HEK293 (cell line): Measurements from ENCODE around the gene G3BP1.

Experiments used
- CTCF ChIP-seq: fragments of 450-650 bp; formaldehyde crosslinking; IDR thresholded peaks from 2 replicates; pipeline ENCODE4 v1.5.1; 2016; ENCODE audit warnings: missing biosample characterization, missing genetic modification characterization
- EGR2 ChIP-seq: fragments of 450-650 bp; formaldehyde crosslinking; IDR thresholded peaks from 2 replicates; pipeline ENCODE4 v1.5.1; 2016; ENCODE audit warnings: low read depth, missing biosample characterization, missing genetic modification characterization
- MZF1 ChIP-seq: fragments of 450-650 bp; formaldehyde crosslinking; IDR thresholded peaks from 2 replicates; pipeline ENCODE4 v1.5.1; 2017; ENCODE audit warnings: missing biosample characterization, missing genetic modification characterization, borderline replicate concordance
- TCF7L2 ChIP-seq: IDR thresholded peaks from 2 replicates; pipeline ENCODE4 v1.6.1; 2011; ENCODE audit warnings: low read depth, mild to moderate bottlenecking, inconsistent platforms, low read length, moderate library complexity, borderline replicate concordance
- ZBTB20 ChIP-seq: fragments of 450-650 bp; formaldehyde crosslinking; IDR thresholded peaks from 2 replicates; pipeline ENCODE4 v1.5.1; 2016; ENCODE audit warnings: missing biosample characterization, missing genetic modification characterization
- ZEB2 ChIP-seq: fragments of 450-650 bp; formaldehyde crosslinking; IDR thresholded peaks from 2 replicates; pipeline ENCODE4 v1.5.1; 2016; ENCODE audit warnings: missing biosample characterization, missing genetic modification characterization
- ZNF274 ChIP-seq, 2 experiments: fragments of 200-500 bp in 1 of 2; fragments of 450-650 bp in 1 of 2; sonication (Bioruptor generic) in 1 of 2; formaldehyde crosslinking in 1 of 2; IDR thresholded peaks; 2 replicates each; pipeline versions ENCODE4 v1.5.1 to v1.6.1; 2014 to 2016; ENCODE audit warnings: borderline replicate concordance in 1 of 2, inconsistent platforms in 1 of 2, low read length in 1 of 2, missing biosample characterization in 1 of 2, missing genetic modification characterization in 1 of 2
- ZNF302 ChIP-seq: fragments of 450-650 bp; formaldehyde crosslinking; IDR thresholded peaks from 2 replicates; pipeline ENCODE4 v1.5.1; 2016; ENCODE audit warnings: missing biosample characterization, missing genetic modification characterization, low read depth
- ZNF350 ChIP-seq: fragments of 450-650 bp; formaldehyde crosslinking; IDR thresholded peaks from 2 replicates; pipeline ENCODE4 v1.5.0; 2017; ENCODE audit warnings: missing biosample characterization, mild to moderate bottlenecking, missing genetic modification characterization
- ZNF776 ChIP-seq: fragments of 450-650 bp; formaldehyde crosslinking; IDR thresholded peaks from 2 replicates; pipeline ENCODE4 v1.5.0; 2017; ENCODE audit warnings: missing biosample characterization, missing genetic modification characterization, borderline replicate concordance
- TF ChIP-seq, protein P1 (sequence below): fragments of 450-650 bp; formaldehyde crosslinking; optimal IDR thresholded peaks from 2 replicates; pipeline ENCODE3; 2016; ENCODE audit warnings: missing biosample characterization, mild to moderate bottlenecking, missing genetic modification characterization

GRCh38 chr5:151730381-151730780 is 41.4 kb upstream of the G3BP1 start:
- TF ChIP-seq ZNF776 (tag by site-specific recombination) (no peak), EGR2 (tag by site-specific recombination) (no peak), CTCF (tag by site-specific recombination) (no peak), ZNF302 (tag by site-specific recombination) (no peak), TCF7L2 (no peak), ZBTB20 (tag by site-specific recombination) (no peak), ZEB2 (no peak), ZNF350 (tag by site-specific recombination) (no peak), ZNF274 (IDR thresholded peaks at IDR 0.05; ENCODE audit: low read length) (no peak), ZNF274 (tag by site-specific recombination; IDR thresholded peaks at IDR 0.05; ENCODE audit: borderline replicate concordance) (no peak), MZF1 (tag by site-specific recombination) (no peak)
- TF ChIP-seq, protein P1, sequence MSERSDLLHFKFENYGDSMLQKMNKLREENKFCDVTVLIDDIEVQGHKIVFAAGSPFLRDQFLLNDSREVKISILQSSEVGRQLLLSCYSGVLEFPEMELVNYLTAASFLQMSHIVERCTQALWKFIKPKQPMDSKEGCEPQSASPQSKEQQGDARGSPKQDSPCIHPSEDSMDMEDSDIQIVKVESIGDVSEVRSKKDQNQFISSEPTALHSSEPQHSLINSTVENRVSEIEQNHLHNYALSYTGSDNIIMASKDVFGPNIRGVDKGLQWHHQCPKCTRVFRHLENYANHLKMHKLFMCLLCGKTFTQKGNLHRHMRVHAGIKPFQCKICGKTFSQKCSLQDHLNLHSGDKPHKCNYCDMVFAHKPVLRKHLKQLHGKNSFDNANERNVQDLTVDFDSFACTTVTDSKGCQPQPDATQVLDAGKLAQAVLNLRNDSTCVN, result no peak
